ENCODE data around the gene FUT3.
"Not testable (repeated sequence)": the region's sequence is repeated elsewhere in the genome, so short reads cannot be mapped to it uniquely, and the experiment has no call there.

The FUT3 gene

GRCh38 chr19:5847846-5848245 is 3.4 kb downstream of the FUT3 start:
- DNase-seq (ENCODE audit: low read depth): not testable (repeated sequence)

- DNase-seq (ENCODE audit: low read depth): no peak
Measured at GRCh38 chr19:5844456-5845433, 6.5 kb downstream of the FUT3 start.

- no peak for DNase-seq (ENCODE audit: low read depth)
Measured at GRCh38 chr19:5843295-5843927, 7.8 kb downstream of the FUT3 start.

- DNase-seq (ENCODE audit: low read depth): not testable (repeated sequence)
Measured at GRCh38 chr19:5841735-5842111, 9.5 kb downstream of the FUT3 start.

GRCh38 chr19:5839065-5840017 is 11.9 kb downstream of the FUT3 start, which contains the start of gene FUT6:
TSS of gene FUT6 (minus strand) at chr19:5839702. CDS start at chr19:5832567, 7,135 bp downstream.
- no peak for DNase-seq (ENCODE audit: low read depth)

GRCh38 chr19:5838353-5839064 is 12.7 kb downstream of the FUT3 start:
- DNase-seq (ENCODE audit: low read depth): no peak

- no peak for DNase-seq (ENCODE audit: low read depth)
Measured at GRCh38 chr19:5837761-5838352, 13.4 kb downstream of the FUT3 start.

- DNase-seq (ENCODE audit: low read depth): no peak
Measured at GRCh38 chr19:5832527-5833216, 18.6 kb downstream of the FUT3 start.

GRCh38 chr19:5832061-5832460 is 19.2 kb downstream of the FUT3 start:
- no peak for DNase-seq (ENCODE audit: low read depth)

- DNase-seq (ENCODE audit: low read depth): no peak
Measured at GRCh38 chr19:5831159-5831558, 20.1 kb downstream of the FUT3 start.

GRCh38 chr19:5829567-5830310 is 21.5 kb downstream of the FUT3 start:
- DNase-seq (ENCODE audit: low read depth): no peak

GRCh38 chr19:5828661-5829566 is 22.3 kb downstream of the FUT3 start:
- DNase-seq (ENCODE audit: low read depth): no peak

GRCh38 chr19:5827891-5828660 is 23.2 kb downstream of the FUT3 start:
- DNase-seq (ENCODE audit: low read depth): peak; percentile 87

GRCh38 chr19:5827342-5827890 is 23.8 kb downstream of the FUT3 start:
- no peak for DNase-seq (ENCODE audit: low read depth)

GRCh38 chr19:5826531-5827341 is 24.5 kb downstream of the FUT3 start:
- peak; percentile 34 for DNase-seq (ENCODE audit: low read depth)

GRCh38 chr19:5825178-5825577 is 26.1 kb downstream of the FUT3 start:
- DNase-seq (ENCODE audit: low read depth): no peak

- no peak for DNase-seq (ENCODE audit: low read depth)
Measured at GRCh38 chr19:5824751-5825150, 26.5 kb downstream of the FUT3 start.
